ENCODE measurements around the gene ERBIN.
A peak's percentile ranks its signal among the peaks of the same experiment; 100 is the strongest.
"Not testable (repeated sequence)": the region's sequence is repeated elsewhere in the genome, so short reads cannot be mapped to it uniquely, and the experiment has no call there.

Gene ERBIN

DNA sequence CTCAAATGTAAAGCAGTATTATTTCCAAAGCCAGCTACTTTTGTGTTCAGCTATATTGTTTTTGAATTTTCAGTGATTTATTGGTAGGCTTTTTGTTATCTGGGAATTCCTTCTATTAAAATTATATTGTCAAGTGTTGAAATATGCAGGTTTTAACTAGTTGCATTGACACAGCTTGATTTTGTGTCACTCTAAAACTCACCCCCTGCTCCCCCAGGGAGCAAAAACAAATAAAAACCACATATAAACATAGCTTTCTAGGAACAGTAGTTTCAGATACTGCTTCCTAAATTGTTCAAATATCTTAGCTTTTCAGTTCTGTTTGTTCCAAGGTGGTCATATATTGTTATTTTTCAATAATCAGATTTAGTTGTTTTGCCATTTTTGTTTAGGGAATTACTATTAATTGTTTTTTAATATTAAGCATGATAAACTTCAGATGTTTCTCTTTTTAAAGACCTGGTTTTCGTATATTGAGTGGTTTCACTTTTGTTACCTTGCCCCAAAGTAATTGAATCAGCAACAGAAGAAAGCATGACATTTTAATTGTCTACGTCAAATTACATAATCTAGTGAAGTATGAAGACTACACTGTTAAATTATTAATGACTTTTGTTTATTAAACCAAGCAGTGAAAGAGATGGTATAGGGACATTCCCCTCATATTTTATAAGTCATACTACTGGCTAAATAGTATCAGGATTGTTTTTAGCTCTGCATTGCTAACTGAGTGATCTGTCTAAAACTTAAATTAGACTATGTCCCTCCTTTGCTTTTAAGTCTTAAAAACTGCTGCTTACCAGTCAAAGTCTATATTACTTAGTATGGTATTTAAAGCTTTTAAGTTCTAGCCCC, 43.4 kb downstream of the ERBIN start:
- DNase-seq = no peak

GRCh38 chr5:65970481-65971367, 44.3 kb downstream of the ERBIN start:
- DNase-seq = no peak

GRCh38 chr5:65971643-65972042, 45.3 kb downstream of the ERBIN start:
- DNase-seq = no peak

- not testable (repeated sequence) for DNase-seq
Observed at GRCh38 chr5:65972896-65973295, 46.5 kb downstream of the ERBIN start.

- DNase-seq = no peak
Observed at GRCh38 chr5:65978251-65978650, 51.9 kb downstream of the ERBIN start.

DNA sequence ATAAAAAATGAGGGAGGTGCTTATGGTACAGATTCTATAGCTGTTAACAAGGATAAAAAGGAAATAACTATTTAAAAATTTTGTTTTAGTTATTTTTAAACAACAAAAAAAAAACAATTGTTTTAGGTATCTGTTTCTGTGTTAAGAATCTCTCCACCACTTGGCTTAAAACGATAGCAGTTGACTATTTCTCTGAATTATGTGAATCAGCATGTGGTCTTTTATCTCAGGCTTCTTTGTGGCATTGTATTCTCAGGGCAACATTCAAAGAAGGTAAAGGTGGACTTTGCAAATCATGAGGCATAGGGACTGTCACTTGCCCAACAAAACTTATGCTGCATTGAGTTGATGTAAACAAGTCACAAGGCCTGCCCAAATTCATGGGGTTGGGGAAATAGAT, 55.2 kb downstream of the ERBIN start:
- no peak for DNase-seq

GRCh38 chr5:65981969-65982619, 55.7 kb downstream of the ERBIN start:
- DNase-seq = no peak

- DNase-seq = no peak
Observed at GRCh38 chr5:65982635-65983034, 56.3 kb downstream of the ERBIN start.

- DNase-seq = no peak
Observed at GRCh38 chr5:65984098-65984885, 57.9 kb downstream of the ERBIN start.

DNA sequence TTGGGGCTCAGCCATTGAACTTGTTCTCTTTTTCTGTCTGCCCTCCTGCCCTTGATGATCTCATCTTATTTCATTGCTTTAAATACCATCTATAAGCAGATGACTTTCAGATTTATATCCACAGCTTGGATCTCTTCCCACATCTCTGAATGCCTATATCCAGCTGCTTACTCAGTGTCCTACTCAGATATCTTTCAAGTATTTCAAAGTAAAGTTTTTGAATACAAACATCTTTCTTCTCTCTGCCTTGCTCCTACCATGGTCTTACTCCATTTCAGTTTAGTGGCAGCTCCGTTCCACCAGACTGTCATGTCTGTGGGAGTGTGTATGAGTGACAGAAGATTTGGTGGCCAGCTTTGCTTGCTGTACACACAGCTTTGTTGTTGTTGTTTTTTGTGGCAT, 59.7 kb downstream of the ERBIN start:
- DNase-seq = peak; percentile 79

DNA sequence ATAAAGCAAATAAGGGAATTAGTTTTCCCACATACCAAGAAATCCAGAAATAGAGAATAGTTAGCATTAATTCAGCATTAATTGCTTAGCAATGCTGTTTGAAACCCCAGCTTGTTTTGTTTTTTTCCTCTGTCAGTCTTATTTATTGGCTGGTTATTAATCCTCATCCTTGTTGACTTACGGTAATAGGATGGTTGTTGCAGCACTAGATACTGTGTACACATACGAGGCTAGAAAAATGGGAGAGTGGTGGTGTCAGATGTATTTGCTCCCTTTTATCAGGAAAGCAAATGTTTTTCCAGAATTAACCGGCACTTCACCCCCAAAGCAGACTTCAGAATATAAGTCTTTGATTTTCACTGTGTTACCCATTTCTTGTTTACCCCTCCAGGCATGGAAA, 60.4 kb downstream of the ERBIN start:
- no peak for DNase-seq

DNA sequence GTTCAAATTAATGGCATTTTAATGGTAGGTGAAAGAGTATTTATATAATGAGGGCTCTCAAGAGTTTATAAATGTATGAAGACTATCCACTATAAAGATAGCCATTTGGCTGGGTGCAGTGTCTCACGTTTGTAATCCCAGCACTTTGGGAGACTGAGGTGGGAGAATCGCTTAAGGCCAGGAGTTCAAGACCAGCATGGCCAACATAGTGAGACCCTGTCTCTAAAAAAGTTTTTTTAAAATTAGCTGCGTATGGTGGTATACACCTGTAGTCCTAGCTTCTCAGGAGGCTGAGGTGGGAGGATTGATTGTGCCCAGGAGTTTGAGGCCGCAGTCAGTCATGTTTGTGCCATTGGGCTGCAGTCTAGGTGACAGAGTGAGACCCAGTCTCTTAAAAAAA, 61.6 kb downstream of the ERBIN start:
- DNase-seq = no peak

- no peak for DNase-seq
Observed at GRCh38 chr5:65989158-65989557, 62.8 kb downstream of the ERBIN start.

DNA sequence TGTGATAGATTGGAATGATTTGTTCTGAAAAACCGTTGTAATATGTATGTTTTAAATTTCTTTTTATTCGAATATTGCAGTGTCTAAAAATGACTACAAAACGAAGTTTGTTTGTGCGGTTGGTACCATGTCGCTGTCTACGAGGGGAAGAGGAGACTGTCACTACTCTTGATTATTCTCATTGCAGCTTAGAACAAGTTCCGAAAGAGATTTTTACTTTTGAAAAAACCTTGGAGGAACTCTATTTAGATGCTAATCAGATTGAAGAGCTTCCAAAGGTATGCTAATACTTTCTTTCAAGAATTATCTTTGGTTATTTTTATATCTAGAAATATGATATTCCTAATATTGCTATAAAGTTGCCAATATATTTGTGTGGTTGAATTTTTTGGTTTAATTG, 66.3 kb downstream of the ERBIN start:
- DNase-seq = no peak

DNA sequence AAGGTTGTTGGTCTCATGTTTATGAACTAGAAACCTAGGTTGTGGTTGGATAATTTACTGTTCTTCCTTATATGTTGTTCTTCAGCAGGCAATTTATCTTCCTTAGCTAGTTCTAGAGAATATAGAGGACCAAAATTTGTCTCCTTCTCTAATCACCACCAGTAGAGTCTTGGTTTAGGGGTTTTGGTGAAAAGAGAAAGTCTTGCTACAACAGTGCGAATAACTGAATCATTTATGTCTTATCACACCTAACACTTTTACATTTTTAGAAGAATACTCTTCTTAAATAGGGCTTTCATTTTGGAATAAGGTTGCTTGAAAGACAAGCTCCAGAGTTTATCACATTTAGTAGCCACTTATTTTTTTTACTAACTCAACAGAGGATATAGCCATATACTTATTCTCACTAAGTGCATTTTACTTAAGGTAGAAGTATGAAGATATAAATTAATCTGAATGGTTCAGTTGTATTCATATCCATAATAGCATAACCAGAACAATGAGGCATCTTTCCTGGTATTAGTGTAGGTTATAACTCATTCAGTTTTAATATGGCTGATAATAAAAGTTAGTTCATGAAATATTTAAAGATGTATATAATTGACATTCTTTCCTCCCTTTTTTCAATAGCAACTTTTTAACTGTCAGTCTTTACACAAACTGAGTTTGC, 67.9 kb downstream of the ERBIN start:
- DNase-seq = no peak

- no peak for DNase-seq
Observed at GRCh38 chr5:65999061-65999723, 72.8 kb downstream of the ERBIN start.

GRCh38 chr5:66001952-66002351, 75.6 kb downstream of the ERBIN start:
- DNase-seq = no peak

DNA sequence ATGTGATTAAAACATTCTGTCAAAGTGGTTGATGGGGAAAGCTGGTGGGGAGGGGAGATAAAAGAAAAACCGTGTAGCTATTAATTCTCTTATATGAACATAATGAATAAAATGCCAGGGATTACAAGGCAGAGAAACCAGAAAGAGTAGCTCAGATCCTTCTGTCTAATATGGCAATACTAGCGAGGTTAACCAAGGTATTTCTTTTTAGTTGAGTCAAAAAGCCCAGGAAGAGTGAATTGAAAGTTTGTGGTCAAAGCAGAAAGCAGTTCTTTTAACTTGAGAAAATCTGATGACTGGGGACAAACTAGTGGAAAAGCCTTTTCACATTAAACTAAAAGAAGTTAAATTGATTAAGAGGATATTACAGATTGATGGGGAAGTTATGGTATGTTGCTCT, 76.0 kb downstream of the ERBIN start:
- no peak for DNase-seq

DNA sequence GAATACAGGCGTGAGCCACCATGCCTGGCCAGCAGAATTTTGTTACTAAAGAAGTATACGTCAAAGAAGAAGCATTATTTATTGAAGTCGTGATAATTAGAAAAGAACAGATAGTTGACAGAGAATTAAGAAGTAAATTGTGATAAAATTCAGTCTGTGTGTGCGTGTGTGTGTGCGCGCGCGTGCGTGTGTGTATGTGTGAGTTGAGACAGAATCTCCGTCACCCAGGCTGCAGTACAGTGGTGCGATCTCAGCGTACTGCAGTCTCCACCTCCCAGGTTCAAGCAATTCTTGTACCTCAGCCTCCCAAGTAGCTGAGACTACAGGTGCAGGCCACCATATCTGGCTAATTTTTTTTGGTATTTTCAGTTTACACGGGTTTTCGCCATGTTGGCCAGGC, 77.8 kb downstream of the ERBIN start:
- no peak for DNase-seq

- no peak for DNase-seq
Observed at GRCh38 chr5:66009277-66009676, 82.9 kb downstream of the ERBIN start.

- DNase-seq = peak; percentile 45
Observed at GRCh38 chr5:66010476-66010875, 84.1 kb downstream of the ERBIN start.

GRCh38 chr5:66012271-66012670, 85.9 kb downstream of the ERBIN start:
- no peak for DNase-seq

Measured in EL (cell line).